Mammary epithelial cell (primary cell): Measurements from ENCODE around the gene SHPK.

Source experiments
- EZH2 ChIP-seq: IDR thresholded peaks from 2 replicates; pipeline ENCODE4 v1.6.1; 2012; ENCODE audit warnings: low read length, inconsistent platforms, borderline replicate concordance
- TF ChIP-seq, protein P1 (sequence below), 2 donors: IDR thresholded peaks in 1 of 2; conservative IDR thresholded peaks in 1 of 2; 2 replicates each; pipeline ENCODE4 v1.5.1; 2011 to 2012; ENCODE audit warnings: inconsistent platforms in 2 of 2, low read length in 2 of 2, mild to moderate bottlenecking in 2 of 2, control low read depth in 1 of 2, low read depth in 1 of 2; ENCODE audit not compliant: insufficient read depth in 1 of 2; ENCODE audit errors: extremely low read depth in 1 of 2

DNA sequence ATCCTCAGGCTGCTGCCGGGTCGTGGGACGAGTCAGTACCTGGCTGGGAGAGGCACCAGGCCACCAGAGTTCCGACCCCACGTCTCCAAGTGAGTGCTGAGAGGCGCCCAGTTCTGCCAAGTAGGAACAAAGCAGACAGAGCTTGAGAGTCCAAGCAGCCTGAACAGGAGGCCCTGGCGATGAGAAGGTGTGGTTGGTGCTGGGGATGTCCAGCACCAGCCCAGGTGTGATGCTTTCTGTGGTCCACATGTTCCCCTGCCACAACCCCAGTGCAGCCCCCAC lies 21.5 kb upstream of the SHPK start:
- TF ChIP-seq, protein P1, sequence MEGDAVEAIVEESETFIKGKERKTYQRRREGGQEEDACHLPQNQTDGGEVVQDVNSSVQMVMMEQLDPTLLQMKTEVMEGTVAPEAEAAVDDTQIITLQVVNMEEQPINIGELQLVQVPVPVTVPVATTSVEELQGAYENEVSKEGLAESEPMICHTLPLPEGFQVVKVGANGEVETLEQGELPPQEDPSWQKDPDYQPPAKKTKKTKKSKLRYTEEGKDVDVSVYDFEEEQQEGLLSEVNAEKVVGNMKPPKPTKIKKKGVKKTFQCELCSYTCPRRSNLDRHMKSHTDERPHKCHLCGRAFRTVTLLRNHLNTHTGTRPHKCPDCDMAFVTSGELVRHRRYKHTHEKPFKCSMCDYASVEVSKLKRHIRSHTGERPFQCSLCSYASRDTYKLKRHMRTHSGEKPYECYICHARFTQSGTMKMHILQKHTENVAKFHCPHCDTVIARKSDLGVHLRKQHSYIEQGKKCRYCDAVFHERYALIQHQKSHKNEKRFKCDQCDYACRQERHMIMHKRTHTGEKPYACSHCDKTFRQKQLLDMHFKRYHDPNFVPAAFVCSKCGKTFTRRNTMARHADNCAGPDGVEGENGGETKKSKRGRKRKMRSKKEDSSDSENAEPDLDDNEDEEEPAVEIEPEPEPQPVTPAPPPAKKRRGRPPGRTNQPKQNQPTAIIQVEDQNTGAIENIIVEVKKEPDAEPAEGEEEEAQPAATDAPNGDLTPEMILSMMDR (conservative IDR thresholded peaks at IDR 0.05 in 1 of 2, IDR thresholded peaks at IDR 0.05 in 1 of 2; ENCODE audit: extremely low read depth in 1 of 2, insufficient read depth in 1 of 2, low read depth in 1 of 2, low read length in 2 of 2) = no peak
- TF ChIP-seq EZH2 = no peak
